Kidney (tissue), 14 donors: ENCODE data around the gene LCLAT1. TPM values are rescaled to one million over a fixed set of nuclear protein-coding genes. Genes with fewer than 3 reads are reported as not detected.

Experiments
- DNase-seq, 5 donors: peaks; one replicate each; pipeline ENCODE4 v3.0.0-alpha.2; 2013 to 2020
- FAIRE-seq: peaks from 2 replicates; lab custom pipeline; 2012; peaks lifted over from hg19 to GRCh38; lab: Jason Lieb, UNC
- H3K27ac ChIP-seq, 2 donors: one replicate each; pipeline ENCODE4 v1.7.0; 2013; ENCODE audit warnings: low read depth in 2 of 2, low read length in 2 of 2, inconsistent platforms in 1 of 2
- H3K27me3 ChIP-seq: one replicate; pipeline ENCODE4 v1.7.1; 2013; ENCODE audit warnings: low read length, inconsistent platforms; ENCODE audit not compliant: control insufficient read depth, insufficient read depth
- H3K36me3 ChIP-seq, 3 donors: one replicate each; pipeline versions ENCODE4 v1.7.0 to v1.7.1; 2013; ENCODE audit warnings: low read length in 3 of 3, control low read depth in 1 of 3, inconsistent platforms in 1 of 3; ENCODE audit not compliant: insufficient read depth in 3 of 3, control insufficient read depth in 2 of 3
- H3K4me1 ChIP-seq, 3 donors: one replicate each; pipeline versions ENCODE4 v1.7.0 to v1.7.1; 2013; ENCODE audit warnings: low read length in 3 of 3, inconsistent platforms in 1 of 3, low read depth in 1 of 3; ENCODE audit not compliant: control insufficient read depth in 2 of 3, insufficient read depth in 2 of 3
- H3K4me3 ChIP-seq, 3 donors: one replicate each; pipeline versions ENCODE4 v1.7.0 to v1.8.1; 2013; ENCODE audit warnings: low read length in 3 of 3, control low read depth in 1 of 3, inconsistent platforms in 1 of 3
- H3K9ac ChIP-seq, 3 donors: one replicate each; pipeline versions ENCODE4 v1.7.0 to v1.7.1; 2013; ENCODE audit warnings: low read length in 3 of 3, control low read depth in 1 of 3, inconsistent platforms in 1 of 3
- H3K9me3 ChIP-seq, 3 donors: one replicate each; pipeline versions ENCODE4 v1.7.0 to v1.7.1; 2013; ENCODE audit warnings: low read length in 3 of 3, control low read depth in 1 of 3, inconsistent platforms in 1 of 3; ENCODE audit not compliant: control insufficient read depth in 2 of 3, insufficient read depth in 1 of 3
- intact Hi-C: fragments of 100-400 bp; cut with DNase I; formaldehyde crosslinking; loops from one replicate; pipeline ENCODE4 v1.11.1; 2022
- polyA plus RNA-seq: library from polyadenylated mRNA; stranded (reverse); fragments of 350-450 nt; fragmentation: Illumina TruSeq; extraction: RNeasy Lipid Tissue Mini Kit (QIAGEN cat#74804); gene quantifications from one replicate; pipeline ENCODE4 v1.2.3, GENCODE V29; 2014; ENCODE audit warnings: low read depth, low replicate concordance; ENCODE audit not compliant: insufficient read depth
- total RNA-seq: library from RNA; stranded (reverse); fragmentation: NEBNext Ultra II Directional; extraction: Animal tissue kit (Norgen Biotek cat#: 25700); gene quantifications from one replicate; pipeline ENCODE4 v1.2.1, GENCODE V29; 2021
- TF ChIP-seq, protein P1 (sequence below): IDR thresholded peaks from 3 replicates; pipeline ENCODE4 v1.5.1; 2012; ENCODE audit warnings: mild to moderate bottlenecking, moderate library complexity, borderline replicate concordance; ENCODE audit not compliant: insufficient read depth; ENCODE audit errors: extremely low read depth
- donor health status: control.
- donor health status: control.
- donor health status: control.
- donor health status: control.
- donor health status: control.
- donor health status: DM: yes; HTN: yes; CAD: no.
- donor health status: Normal renal cell carcinoma (clear cell type).

LCLAT1 gene
- total and polyA plus RNA-seq, 2 donors from 2014 or later: 5.6 to 19.4 TPM

DNA sequence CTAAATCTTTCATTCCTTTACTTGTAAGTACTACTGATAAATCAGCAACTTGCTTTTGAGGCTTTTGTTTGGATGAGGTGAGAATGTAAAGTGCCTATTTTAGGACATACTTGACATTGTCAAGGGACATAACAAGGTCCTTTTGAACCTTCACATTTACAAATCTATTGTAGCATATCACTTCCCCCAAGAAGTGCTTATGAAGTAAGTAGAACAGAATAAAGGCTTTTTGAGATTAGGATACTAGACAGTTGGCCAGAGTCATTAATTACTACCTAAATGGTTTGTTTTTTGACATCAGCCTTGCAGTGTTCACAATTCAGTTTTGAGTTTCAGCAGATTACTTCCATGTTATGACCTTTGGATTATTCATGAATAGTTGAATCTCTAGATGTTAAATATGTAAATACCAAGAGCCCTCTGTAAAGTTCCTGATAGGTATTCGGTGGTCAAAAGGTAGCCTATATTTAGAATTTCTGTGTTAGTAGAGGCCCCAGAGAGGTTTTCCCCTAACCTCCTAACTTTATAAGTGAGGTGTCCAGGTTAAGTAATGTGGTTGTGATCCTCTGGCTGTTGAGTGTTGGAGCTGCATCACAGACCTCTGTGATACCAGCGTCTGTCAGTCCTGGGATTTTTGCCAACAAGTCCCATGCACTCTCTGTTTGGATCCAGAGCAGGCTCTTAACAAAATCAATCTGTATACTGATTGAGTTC is 67.2 kb downstream of the LCLAT1 start:
- Histone ChIP-seq H3K27me3 (no peaks in the 10 kb centered on the region), H3K36me3 (no peaks in the 10 kb centered on the region), H3K27ac (no peak overlapping the region), H3K4me1 (peaks cover 3 to 7% (median 6%) of the 10 kb centered on the region in 3 donors), H3K9ac (no peak overlapping the region), H3K4me3 (no peak overlapping the region), H3K9me3 (no peaks in the 10 kb centered on the region)
- DNase-seq (peak in 1 of 5 donors; percentile 38), FAIRE-seq (no peak)
- intact Hi-C loops: no loop called here
- TF ChIP-seq, protein P1, sequence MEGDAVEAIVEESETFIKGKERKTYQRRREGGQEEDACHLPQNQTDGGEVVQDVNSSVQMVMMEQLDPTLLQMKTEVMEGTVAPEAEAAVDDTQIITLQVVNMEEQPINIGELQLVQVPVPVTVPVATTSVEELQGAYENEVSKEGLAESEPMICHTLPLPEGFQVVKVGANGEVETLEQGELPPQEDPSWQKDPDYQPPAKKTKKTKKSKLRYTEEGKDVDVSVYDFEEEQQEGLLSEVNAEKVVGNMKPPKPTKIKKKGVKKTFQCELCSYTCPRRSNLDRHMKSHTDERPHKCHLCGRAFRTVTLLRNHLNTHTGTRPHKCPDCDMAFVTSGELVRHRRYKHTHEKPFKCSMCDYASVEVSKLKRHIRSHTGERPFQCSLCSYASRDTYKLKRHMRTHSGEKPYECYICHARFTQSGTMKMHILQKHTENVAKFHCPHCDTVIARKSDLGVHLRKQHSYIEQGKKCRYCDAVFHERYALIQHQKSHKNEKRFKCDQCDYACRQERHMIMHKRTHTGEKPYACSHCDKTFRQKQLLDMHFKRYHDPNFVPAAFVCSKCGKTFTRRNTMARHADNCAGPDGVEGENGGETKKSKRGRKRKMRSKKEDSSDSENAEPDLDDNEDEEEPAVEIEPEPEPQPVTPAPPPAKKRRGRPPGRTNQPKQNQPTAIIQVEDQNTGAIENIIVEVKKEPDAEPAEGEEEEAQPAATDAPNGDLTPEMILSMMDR: no peak

DNA sequence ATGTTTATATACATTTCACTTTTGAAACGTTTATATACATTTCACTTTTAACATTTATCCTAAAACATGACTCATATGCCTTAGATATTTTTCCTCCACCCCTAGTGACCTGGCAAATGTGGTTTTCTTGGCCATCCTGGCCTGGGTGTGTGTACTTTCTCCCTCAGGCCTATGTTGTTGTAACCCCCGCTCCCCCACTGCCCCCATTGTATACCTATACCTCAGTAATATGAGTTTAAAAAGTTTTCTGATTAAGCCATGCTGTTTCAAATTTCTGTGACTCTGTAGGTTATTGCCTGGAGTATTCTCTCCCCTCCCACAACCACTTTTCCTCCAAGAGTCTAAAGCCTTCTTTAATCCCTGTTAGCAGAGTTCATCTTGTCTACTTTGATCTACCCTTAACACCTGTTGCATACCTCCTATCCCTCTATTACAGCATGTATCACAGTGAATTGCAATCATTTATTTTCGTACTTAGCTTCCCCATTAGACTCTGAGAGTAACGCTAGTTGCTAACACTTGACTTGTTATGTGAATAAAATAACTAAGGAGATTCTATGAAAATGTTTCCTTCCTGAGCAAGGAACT is 67.9 kb downstream of the LCLAT1 start:
- peaks cover 3 to 10% (median 7%) of the 10 kb centered on the region in 3 donors for H3K4me1 ChIP-seq
- no peak overlapping the region for H3K27ac ChIP-seq
- H3K36me3 ChIP-seq: peaks cover 0 to 2% (median 0%) of the 10 kb centered on the region in 3 donors
- DNase-seq: no peak
- H3K9me3 ChIP-seq: no peaks in the 10 kb centered on the region
- no peak overlapping the region for H3K9ac ChIP-seq
- TF ChIP-seq, protein P1: no peak
- no peak for FAIRE-seq
- intact Hi-C loops: no loop called here
- H3K4me3 ChIP-seq: no peak overlapping the region
- H3K27me3 ChIP-seq: no peaks in the 10 kb centered on the region

DNA sequence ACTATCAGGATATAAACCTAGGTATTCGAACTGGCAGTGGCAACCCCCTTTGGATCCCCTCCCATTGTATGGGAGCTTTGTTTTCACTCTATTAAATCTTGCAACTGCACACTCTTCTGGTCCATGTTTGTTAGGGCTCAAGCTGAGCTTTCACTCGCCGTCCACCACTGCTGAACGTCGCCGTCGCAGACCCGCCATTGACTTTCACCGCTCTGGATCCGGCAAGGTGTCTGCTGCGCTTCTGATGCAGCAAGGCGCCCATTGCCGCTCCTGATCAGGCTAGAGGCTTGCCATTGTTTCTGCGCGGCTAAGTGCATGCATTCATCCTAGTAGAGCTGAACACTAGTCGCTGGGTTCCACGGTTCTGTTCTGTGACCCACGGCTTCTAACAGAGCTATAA is 69.1 kb downstream of the LCLAT1 start:
- Histone ChIP-seq H3K9ac (no peak overlapping the region), H3K36me3 (peaks cover 0 to 2% (median 0%) of the 10 kb centered on the region in 3 donors), H3K4me3 (no peak overlapping the region), H3K4me1 (peaks cover 3 to 10% (median 9%) of the 10 kb centered on the region in 3 donors), H3K27me3 (no peaks in the 10 kb centered on the region), H3K27ac (no peak overlapping the region), H3K9me3 (no peaks in the 10 kb centered on the region)
- intact Hi-C loops: no loop called here
- no peak for FAIRE-seq
- DNase-seq: no peak
- TF ChIP-seq, protein P1: no peak
